Measurements from ENCODE around the gene RBBP5.
A peak's percentile ranks its signal among the peaks of the same experiment; 100 is the strongest.
"Not testable (repeated sequence)": the region's sequence is repeated elsewhere in the genome, so short reads cannot be mapped to it uniquely, and the experiment has no call there.

Gene RBBP5

GRCh38 chr1:205121660-205122488 lies at the start of gene RBBP5:
Gene RBBP5, minus strand, starts transcription at chr1:205121978. Its CDS starts 105 bp downstream, at chr1:205121873.
- peak; percentile 95 for DNase-seq (ENCODE audit: low spot score)

- DNase-seq (ENCODE audit: low spot score) = no peak
These were observed 49.6 kb upstream of the RBBP5 start for GRCh38 chr1:205171369-205171768.

GRCh38 chr1:205170532-205171269 lies 48.9 kb upstream of the RBBP5 start:
- no peak for DNase-seq (ENCODE audit: low spot score)

GRCh38 chr1:205169248-205169647 lies 47.5 kb upstream of the RBBP5 start:
- no peak for DNase-seq (ENCODE audit: low spot score)

- no peak for DNase-seq (ENCODE audit: low spot score)
These were observed 46.5 kb upstream of the RBBP5 start for GRCh38 chr1:205168291-205168690.

- no peak for DNase-seq (ENCODE audit: low spot score)
These were observed 40.5 kb upstream of the RBBP5 start for GRCh38 chr1:205162301-205162700.

- DNase-seq (ENCODE audit: low spot score) = no peak
These were observed 39.3 kb upstream of the RBBP5 start for GRCh38 chr1:205161076-205161475.

- no peak for DNase-seq (ENCODE audit: low spot score)
These were observed 36.4 kb upstream of the RBBP5 start for GRCh38 chr1:205158048-205158616.

- DNase-seq (ENCODE audit: low spot score) = not testable (repeated sequence)
These were observed 34.0 kb upstream of the RBBP5 start for GRCh38 chr1:205155665-205156377.

- no peak for DNase-seq (ENCODE audit: low spot score)
These were observed 30.7 kb upstream of the RBBP5 start for GRCh38 chr1:205152505-205152904.

- DNase-seq (ENCODE audit: low spot score) = no peak
These were observed 29.1 kb upstream of the RBBP5 start for GRCh38 chr1:205150651-205151428.

- no peak for DNase-seq (ENCODE audit: low spot score)
These were observed 25.5 kb upstream of the RBBP5 start for GRCh38 chr1:205147191-205147835.

GRCh38 chr1:205144751-205145150 lies 23.0 kb upstream of the RBBP5 start:
- DNase-seq (ENCODE audit: low spot score) = no peak

- DNase-seq (ENCODE audit: low spot score) = no peak
These were observed 22.4 kb upstream of the RBBP5 start for GRCh38 chr1:205144046-205144720.

- no peak for DNase-seq (ENCODE audit: low spot score)
These were observed 20.3 kb upstream of the RBBP5 start for GRCh38 chr1:205142102-205142469.

GRCh38 chr1:205141236-205142101 lies 19.7 kb upstream of the RBBP5 start:
- peak; percentile 79 for DNase-seq (ENCODE audit: low spot score)

- no peak for DNase-seq (ENCODE audit: low spot score)
These were observed 18.3 kb upstream of the RBBP5 start for GRCh38 chr1:205140113-205140512.

GRCh38 chr1:205137901-205138300 lies 16.1 kb upstream of the RBBP5 start:
- no peak for DNase-seq (ENCODE audit: low spot score)

- DNase-seq (ENCODE audit: low spot score) = no peak
These were observed 11.5 kb upstream of the RBBP5 start for GRCh38 chr1:205133287-205133686.

Data from ecto neural progenitor cell (in vitro differentiated cells).